Hematopoietic multipotent progenitor cell treated with erythropoietin and hydrocortisone succinate and interleukin-3 and kit ligand, for 15 days (in vitro differentiated cells): Measurements from ENCODE around the gene WDR4.
"Not testable (repeated sequence)": the region's sequence is repeated elsewhere in the genome, so short reads cannot be mapped to it uniquely, and the experiment has no call there.

Experiments
- DNase-seq: peaks from one replicate; pipeline ENCODE4 v3.0.0-alpha.2; 2015; ENCODE audit warnings: low spot score

Gene WDR4

GRCh38 chr21:42852925-42853570 lies 26.3 kb downstream of the WDR4 start:
- DNase-seq, result no peak

GRCh38 chr21:42851812-42852665 lies 27.3 kb downstream of the WDR4 start:
- DNase-seq, result no peak

DNA sequence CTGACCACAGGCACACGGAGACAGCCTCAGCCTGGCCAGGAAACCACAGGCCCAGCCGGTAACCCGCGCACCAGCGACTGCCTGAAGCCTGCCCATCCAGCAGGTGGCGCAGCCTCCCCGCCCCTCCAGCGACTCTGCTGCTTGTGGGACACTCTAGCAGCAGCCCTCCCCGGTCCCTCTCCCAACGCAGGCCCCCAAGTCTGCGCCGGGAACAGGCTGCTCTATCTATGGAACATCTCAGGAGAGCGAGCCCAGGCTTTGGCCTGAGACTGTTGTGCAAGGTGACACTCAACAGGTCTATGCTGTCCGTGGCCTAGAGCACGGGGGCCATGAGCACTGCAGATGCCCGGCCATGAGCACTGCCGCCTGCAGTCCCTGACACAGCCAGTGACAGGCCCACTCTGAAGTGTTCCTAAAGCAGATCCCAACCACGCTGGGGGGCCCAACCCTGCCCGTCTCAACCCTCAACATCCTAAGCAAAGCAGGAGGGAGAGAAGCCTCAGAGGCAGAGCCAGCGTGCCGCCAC lies 28.4 kb downstream of the WDR4 start:
- peak; percentile 53 for DNase-seq

DNA sequence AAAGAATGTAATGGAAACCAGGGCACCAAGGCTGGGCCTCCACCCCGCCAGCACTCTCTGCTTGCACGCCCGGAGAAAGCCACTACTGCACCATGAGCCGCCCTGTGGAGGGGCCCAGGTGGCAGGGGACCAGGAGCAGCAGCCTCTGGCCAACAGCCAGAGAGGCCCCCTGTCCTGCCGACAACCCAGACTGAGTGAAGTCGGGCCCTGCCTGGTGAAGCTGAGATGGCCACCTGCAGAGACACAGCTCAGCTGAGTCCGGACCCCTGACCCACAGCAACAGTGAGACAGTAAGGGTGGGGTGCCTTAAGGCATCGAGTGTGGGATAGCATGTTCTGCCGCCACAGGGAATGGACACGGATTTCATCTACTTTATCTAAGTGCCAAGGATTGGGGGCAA lies 28.9 kb downstream of the WDR4 start:
- no peak for DNase-seq

GRCh38 chr21:42849759-42850412 lies 29.5 kb downstream of the WDR4 start:
- DNase-seq, result no peak

GRCh38 chr21:42848932-42849758 lies 30.2 kb downstream of the WDR4 start:
- DNase-seq, result no peak

DNA sequence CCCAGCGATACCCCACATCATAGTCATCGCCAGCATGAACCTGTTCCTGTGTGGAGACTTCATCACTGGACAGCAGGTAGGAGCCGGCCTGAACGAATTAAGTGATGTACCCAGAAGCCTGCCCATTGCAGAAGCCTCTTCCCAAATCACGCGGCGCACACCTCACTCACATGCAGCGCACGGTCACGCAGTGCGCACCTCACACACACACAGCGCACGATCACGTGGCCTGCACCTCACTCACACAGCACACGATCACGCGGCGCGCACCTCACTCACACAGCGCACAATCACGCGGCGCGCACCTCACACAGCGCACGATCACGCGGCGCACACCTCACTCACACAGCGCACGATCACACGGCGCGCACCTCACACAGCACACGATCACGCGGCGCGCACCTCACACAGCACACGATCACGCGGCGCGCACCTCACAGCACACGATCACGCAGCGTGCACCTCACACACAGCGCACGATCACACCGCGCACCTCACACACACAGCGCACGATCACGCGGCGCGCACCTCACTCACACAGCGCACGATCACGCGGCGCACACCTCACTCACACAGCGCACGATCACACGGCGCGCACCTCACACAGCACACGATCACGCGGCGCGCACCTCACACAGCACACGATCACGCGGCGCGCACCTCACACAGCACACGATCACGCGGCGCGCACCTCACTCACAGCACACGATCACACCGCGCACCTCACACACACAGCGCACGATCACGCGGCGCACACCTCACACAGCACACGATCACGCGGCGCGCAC lies 31.0 kb downstream of the WDR4 start:
- not testable (repeated sequence) for DNase-seq

GRCh38 chr21:42847726-42848125 lies 31.6 kb downstream of the WDR4 start:
- DNase-seq, result no peak

DNA sequence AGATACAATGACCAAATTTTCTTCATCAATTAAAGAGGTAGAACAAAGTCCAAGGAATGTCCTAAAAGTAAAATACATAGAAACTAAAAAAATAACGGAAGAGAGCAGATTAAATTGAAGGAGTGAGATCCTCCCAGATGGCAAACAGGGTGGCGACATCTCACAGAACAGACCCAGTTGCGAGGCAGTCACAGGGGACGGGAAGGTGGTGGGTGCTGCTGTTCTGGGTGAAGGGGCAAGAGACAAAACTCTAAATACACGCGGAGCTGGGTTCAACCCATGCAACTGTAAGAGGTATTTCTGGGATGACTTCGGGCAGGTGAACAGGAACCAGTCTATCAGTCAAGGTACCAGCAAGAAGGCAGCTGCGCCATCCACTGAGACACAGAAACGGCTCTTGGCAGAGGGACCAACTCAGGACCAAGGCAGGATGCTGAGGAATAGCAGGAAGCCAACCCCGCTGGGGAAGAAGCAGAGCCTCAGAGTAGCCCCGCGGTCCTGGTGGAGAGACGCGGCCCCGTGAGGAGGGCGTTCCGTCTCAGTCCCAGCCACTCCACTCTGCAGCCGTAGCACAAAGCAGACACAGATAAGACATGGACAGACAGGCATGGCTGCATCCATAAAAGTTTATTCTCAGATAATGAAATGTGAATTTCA lies 32.2 kb downstream of the WDR4 start:
- no peak for DNase-seq

DNA sequence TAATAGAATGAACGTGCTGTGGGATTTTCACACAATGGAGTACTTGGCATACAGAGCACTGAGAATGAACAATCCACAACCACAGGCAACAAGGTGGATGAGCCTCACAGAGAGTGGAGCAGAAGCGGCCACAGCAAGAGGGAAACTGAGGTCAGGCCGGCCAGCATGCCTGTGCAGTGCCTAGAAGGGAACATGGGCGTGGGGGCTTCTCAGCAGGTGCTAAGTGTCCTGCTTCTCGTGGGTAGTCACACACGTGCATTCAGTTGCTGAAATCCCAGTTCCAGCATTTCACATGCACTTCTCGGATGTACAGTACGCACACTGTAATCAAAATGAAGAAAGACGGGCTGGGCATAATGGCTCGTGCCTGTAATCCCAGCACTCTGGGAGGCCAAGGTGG lies 33.1 kb downstream of the WDR4 start:
- no peak for DNase-seq

GRCh38 chr21:42845296-42845965 lies 33.9 kb downstream of the WDR4 start:
- DNase-seq, result no peak

GRCh38 chr21:42844411-42845113 lies 34.8 kb downstream of the WDR4 start:
- DNase-seq, result no peak

DNA sequence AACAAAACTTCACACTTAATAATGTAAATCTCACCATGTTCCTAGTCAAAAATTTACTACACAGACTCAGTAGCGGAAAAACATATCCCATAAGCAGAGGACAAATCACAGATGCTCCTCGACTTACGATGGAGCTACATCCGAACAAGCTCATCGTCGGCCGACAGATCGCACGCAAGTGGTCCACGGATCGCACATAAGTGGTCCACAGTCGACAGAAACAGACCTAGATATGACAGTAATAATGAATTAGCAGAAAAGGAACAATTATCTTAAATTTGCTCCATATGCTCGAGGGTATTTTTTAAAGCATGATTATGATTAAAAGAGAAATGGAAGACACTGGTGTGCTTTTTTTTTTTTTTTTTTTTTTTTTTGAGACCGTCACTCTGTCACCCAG lies 36.3 kb downstream of the WDR4 start:
- no peak for DNase-seq

GRCh38 chr21:42841916-42842655 lies 37.3 kb downstream of the WDR4 start:
- not testable (repeated sequence) for DNase-seq

- DNase-seq, result no peak
Measured at GRCh38 chr21:42841156-42841915, 38.0 kb downstream of the WDR4 start.

DNA sequence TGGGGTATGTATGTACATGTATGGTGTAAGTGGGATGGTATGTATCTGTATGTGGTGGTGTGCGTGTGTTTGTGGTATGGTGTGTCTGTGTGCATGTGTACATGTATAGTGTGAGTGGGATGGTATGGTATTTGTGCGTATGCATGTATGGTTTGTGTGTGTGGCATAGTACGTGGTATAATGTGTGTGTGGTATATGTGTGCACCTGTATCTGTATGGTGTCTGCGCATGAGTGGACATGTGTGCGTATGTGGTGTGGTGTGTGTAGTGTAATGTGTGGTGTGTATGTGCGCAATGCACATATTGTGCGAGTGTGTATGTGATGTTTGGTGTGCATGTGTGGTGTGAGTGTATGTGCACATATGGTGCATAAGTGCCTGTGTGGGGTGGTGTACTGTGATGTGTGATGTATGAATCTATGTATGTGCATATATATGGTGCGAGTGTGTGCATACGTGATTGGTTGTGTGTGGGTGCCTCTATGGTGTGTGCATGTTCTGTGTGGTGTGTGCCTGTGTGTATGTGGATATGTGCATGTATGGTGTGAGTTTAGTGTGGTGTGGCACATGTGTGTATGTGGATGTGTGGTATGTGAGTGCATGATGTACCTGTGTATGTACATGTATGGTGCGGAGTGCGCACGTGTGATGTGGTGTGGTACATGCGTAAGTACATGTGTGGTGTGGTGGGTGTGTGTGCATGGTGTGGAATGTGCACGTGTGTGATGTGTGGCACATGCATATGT lies 38.8 kb downstream of the WDR4 start:
- no peak for DNase-seq
